Activated CD4-positive, alpha-beta T cell treated with anti-CD3 and anti-CD28 coated beads, Interleukin-2, amount 50 U/mL, for 48 hours (primary cell): ENCODE results near the gene PTAFR.

ENCODE experiments used
- DNase-seq, 2 experiments: peaks; one replicate each; pipeline ENCODE4 v3.0.0-alpha.2; 2020

PTAFR gene

GRCh38 chr1:28175955-28176485 lies 470 bp downstream of the PTAFR start:
- no peak for DNase-seq

- no peak for DNase-seq
Measured at GRCh38 chr1:28173980-28174297, 2.6 kb downstream of the PTAFR start.

GRCh38 chr1:28173151-28173979 lies 3.1 kb downstream of the PTAFR start:
- no peak for DNase-seq

- DNase-seq: peak; percentile 48 to 56
Measured at GRCh38 chr1:28172713-28173150, 3.8 kb downstream of the PTAFR start.

- DNase-seq: no peak
Measured at GRCh38 chr1:28171246-28171645, 5.2 kb downstream of the PTAFR start.

GRCh38 chr1:28170001-28170596 lies 6.4 kb downstream of the PTAFR start:
- no peak for DNase-seq

GRCh38 chr1:28163496-28164161 lies 12.9 kb downstream of the PTAFR start:
- no peak for DNase-seq

GRCh38 chr1:28162151-28162550 lies 14.3 kb downstream of the PTAFR start:
- no peak for DNase-seq

- DNase-seq: no peak
Measured at GRCh38 chr1:28161751-28162150, 14.7 kb downstream of the PTAFR start.

- DNase-seq: no peak
Measured at GRCh38 chr1:28160782-28161266, 15.7 kb downstream of the PTAFR start.

- no peak for DNase-seq
Measured at GRCh38 chr1:28159680-28160079, 16.8 kb downstream of the PTAFR start.

GRCh38 chr1:28159243-28159642 lies 17.2 kb downstream of the PTAFR start:
- DNase-seq: no peak

GRCh38 chr1:28157894-28158293 lies 18.6 kb downstream of the PTAFR start:
- DNase-seq: no peak

GRCh38 chr1:28156821-28157220 lies 19.7 kb downstream of the PTAFR start:
- no peak for DNase-seq

GRCh38 chr1:28155628-28156027 lies 20.9 kb downstream of the PTAFR start:
- no peak for DNase-seq

- DNase-seq: no peak
Measured at GRCh38 chr1:28154078-28154594, 22.4 kb downstream of the PTAFR start.

- no peak for DNase-seq
Measured at GRCh38 chr1:28150125-28150780, 26.2 kb downstream of the PTAFR start.

GRCh38 chr1:28148880-28149195 lies 27.7 kb downstream of the PTAFR start:
- no peak for DNase-seq

GRCh38 chr1:28147264-28148094 lies 29.0 kb downstream of the PTAFR start:
- no peak for DNase-seq

- DNase-seq: no peak
Measured at GRCh38 chr1:28145728-28146127, 30.8 kb downstream of the PTAFR start.

- DNase-seq: peak; percentile 18 to 39
Measured at GRCh38 chr1:28144203-28145135, 32.0 kb downstream of the PTAFR start.
